Progenitor cell of endocrine pancreas (in vitro differentiated cells): ENCODE measurements around the gene ATPAF1. TPM values are rescaled to one million over a fixed set of nuclear protein-coding genes. Genes with fewer than 3 reads are reported as not detected.
A peak's percentile ranks its signal among the peaks of the same experiment; 100 is the strongest.

Experiments
- DNase-seq: peaks from one replicate; pipeline ENCODE4 v3.0.0; 2021; ENCODE audit warnings: low spot score; ENCODE audit not compliant: unreplicated experiment
- H3K27ac Mint-ChIP-seq: 2 replicates; pipeline ENCODE4 v1.8.0; 2021; ENCODE audit warnings: mild to moderate bottlenecking, moderate library complexity, mixed read lengths
- H3K27me3 Mint-ChIP-seq: 2 replicates; pipeline ENCODE4 v1.8.0; 2021; ENCODE audit warnings: mixed read lengths
- H3K36me3 Mint-ChIP-seq: 2 replicates; pipeline ENCODE4 v1.8.0; 2022; ENCODE audit warnings: mixed read lengths; ENCODE audit not compliant: insufficient read depth
- H3K4me1 Mint-ChIP-seq: 2 replicates; pipeline ENCODE4 v1.8.0; 2021; ENCODE audit warnings: low read depth, mixed read lengths
- H3K4me3 Mint-ChIP-seq: 2 replicates; pipeline ENCODE4 v1.8.0; 2021; ENCODE audit warnings: low read depth, mild to moderate bottlenecking, moderate library complexity, mixed read lengths
- H3K9me3 Mint-ChIP-seq: 2 replicates; pipeline ENCODE4 v1.8.0; 2021; ENCODE audit warnings: low read depth, mixed read lengths
- total RNA-seq: library from RNA; stranded (reverse); gene quantifications from 2 replicates; pipeline ENCODE4 v1.2.1, GENCODE V29; 2021
- TF ChIP-seq, protein P1 (sequence below): fragments of 200-600 bp; sonication (generic); IDR thresholded peaks from one replicate; pipeline ENCODE4 v1.5.0; 2021; ENCODE audit warnings: antibody characterized with exemption, mild to moderate bottlenecking; ENCODE audit not compliant: unreplicated experiment

ATPAF1 gene
- total RNA-seq, 1 donor from 2014 or later = 52.7 TPM

DNA sequence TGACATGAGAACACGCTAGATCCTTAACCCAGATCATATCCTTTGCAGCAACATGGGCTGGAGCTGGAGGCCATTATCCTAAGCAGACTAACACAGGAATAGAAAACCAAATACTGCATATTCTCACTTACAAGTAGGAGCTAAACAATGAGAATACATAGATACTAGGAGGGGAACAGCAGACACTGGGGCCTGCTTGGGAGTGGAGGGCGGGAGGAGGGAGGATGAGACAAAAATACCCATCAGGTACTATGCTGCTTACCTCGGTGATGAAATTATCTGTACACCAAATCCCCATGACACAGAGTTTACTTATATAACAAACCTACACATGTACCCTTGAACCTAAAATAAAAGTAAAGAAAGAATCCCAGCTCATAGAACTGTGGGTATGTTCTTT lies 50.3 kb downstream of the ATPAF1 start:
- TF ChIP-seq, protein P1, sequence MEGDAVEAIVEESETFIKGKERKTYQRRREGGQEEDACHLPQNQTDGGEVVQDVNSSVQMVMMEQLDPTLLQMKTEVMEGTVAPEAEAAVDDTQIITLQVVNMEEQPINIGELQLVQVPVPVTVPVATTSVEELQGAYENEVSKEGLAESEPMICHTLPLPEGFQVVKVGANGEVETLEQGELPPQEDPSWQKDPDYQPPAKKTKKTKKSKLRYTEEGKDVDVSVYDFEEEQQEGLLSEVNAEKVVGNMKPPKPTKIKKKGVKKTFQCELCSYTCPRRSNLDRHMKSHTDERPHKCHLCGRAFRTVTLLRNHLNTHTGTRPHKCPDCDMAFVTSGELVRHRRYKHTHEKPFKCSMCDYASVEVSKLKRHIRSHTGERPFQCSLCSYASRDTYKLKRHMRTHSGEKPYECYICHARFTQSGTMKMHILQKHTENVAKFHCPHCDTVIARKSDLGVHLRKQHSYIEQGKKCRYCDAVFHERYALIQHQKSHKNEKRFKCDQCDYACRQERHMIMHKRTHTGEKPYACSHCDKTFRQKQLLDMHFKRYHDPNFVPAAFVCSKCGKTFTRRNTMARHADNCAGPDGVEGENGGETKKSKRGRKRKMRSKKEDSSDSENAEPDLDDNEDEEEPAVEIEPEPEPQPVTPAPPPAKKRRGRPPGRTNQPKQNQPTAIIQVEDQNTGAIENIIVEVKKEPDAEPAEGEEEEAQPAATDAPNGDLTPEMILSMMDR = no peak
- Mint-ChIP-seq H3K27me3 (peaks cover 16% of the 10 kb centered on the region), H3K4me1 (peaks cover 20% of the 10 kb centered on the region), H3K9me3 (no peaks in the 10 kb centered on the region), H3K36me3 (no peaks in the 10 kb centered on the region), H3K27ac (no peak overlapping the region), H3K4me3 (peak overlapping the region; percentile 84)
- DNase-seq = no peak

DNA sequence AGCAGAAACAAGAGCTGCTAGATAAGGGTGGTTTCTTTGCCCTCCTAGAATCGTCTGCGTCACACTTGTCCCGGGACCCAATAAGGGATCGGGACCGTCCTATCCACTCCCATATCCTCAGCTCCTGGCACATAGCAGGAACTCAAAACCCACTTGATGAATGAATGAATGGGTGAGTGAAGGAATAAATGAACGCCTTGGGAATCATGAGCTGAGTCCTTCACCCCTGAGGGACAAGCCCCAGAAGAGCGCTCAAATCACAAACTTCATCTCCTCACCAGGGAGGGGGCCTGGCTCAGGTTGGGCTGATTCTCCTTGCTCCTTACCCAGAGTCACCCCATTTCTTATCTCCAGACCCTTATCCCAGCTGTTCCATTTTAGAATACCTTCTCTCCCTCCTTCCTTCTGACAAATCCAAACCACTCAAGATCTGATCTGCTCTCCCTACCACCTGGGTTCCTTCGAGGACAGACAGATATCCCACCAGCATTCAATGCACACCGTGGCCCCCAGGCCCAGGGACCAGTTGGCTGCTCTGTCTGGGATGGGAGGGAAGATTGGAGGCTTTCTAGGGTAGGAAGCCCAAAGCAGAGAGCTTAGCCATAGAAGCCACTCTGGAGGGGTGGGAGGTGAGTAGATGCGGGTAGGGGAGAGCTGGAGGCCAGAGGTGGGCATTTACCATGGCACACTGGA lies 50.9 kb downstream of the ATPAF1 start:
- peak overlapping the region; percentile 84 for H3K4me3 Mint-ChIP-seq
- H3K9me3 Mint-ChIP-seq = no peaks in the 10 kb centered on the region
- DNase-seq = no peak
- TF ChIP-seq, protein P1 = no peak
- no peaks in the 10 kb centered on the region for H3K36me3 Mint-ChIP-seq
- H3K4me1 Mint-ChIP-seq = peaks cover 20% of the 10 kb centered on the region
- peaks cover 16% of the 10 kb centered on the region for H3K27me3 Mint-ChIP-seq
- H3K27ac Mint-ChIP-seq = peak overlapping the region; percentile 89

DNA sequence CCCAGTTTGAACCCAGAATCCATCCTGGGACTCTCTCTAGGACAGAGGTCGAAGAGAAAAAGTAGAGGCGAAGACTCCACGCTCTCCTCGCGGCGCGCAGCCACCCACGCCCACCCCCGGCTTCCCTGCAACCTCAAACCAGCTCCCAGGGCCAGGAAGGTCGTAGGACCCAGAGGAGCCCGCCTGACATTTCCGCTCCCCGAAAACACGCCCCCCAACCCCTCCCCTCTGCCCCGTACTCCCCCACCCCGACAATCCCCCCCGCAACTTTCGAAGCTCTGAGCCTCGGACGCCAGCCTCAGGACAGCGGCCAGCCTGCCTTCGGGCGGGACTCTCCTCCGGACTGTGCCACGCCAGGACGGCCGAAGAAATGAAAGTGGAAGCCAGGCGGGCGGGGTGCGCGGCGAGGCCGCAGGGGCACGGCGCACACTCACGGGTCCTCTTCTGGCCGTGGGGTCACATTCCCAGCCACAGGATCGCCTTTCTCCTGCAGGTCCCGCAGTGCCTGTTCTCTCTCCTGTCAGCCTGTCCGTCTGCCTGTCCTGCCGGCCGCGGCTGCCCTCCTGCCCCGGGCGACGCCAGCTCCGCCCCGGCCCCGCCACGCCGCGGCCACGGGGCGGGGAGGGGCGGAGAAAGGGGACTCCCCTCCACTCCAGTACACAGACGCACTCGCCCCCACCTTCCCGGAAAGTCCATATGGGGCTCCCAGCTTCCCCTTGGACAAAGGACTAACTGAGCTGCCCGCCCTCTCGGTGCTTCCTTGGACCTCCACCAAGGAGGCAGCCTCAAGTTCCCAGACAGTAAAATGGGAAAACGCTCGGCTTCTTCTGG lies 51.7 kb downstream of the ATPAF1 start, which contains the start of gene MOB3C:
Gene MOB3C (minus strand): TSS at position 535 of the 831 bp plus-strand sequence. CDS start 3,490 bp downstream, outside the sequence.
- TF ChIP-seq, protein P1 = no peak
- Mint-ChIP-seq H3K27me3 (peaks cover 16% of the 10 kb centered on the region), H3K36me3 (no peaks in the 10 kb centered on the region), H3K27ac (peak within 1 kb of the TSS; percentile 89), H3K4me3 (peak within 1 kb of the TSS; percentile 84), H3K4me1 (peaks cover 20% of the 10 kb centered on the region), H3K9me3 (no peaks in the 10 kb centered on the region)
- DNase-seq = peak; percentile 37

DNA sequence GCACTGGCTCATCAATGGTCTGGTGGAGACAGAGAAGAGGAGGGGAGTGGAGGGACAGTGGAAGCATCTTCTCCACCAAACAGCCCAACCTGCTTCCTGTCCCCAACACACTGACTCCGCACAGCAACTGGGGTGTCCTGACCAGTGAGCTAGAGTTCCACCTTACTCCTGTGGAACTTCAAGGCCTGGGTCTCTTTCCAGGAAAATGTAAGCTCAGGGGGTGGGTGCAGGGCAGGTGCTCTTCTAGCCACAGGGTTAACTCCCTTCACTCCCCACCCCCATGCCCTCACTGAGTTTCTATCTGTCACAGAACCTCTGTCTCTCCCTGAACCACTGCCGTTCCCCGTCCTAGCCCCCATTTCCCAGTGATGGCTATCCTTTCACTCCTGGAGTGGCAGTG lies 52.4 kb downstream of the ATPAF1 start:
- H3K27ac Mint-ChIP-seq = no peak overlapping the region
- H3K9me3 Mint-ChIP-seq = no peaks in the 10 kb centered on the region
- no peaks in the 10 kb centered on the region for H3K36me3 Mint-ChIP-seq
- TF ChIP-seq, protein P1 = no peak
- peaks cover 16% of the 10 kb centered on the region for H3K27me3 Mint-ChIP-seq
- peak overlapping the region; percentile 84 for H3K4me3 Mint-ChIP-seq
- peaks cover 20% of the 10 kb centered on the region for H3K4me1 Mint-ChIP-seq
- no peak for DNase-seq

DNA sequence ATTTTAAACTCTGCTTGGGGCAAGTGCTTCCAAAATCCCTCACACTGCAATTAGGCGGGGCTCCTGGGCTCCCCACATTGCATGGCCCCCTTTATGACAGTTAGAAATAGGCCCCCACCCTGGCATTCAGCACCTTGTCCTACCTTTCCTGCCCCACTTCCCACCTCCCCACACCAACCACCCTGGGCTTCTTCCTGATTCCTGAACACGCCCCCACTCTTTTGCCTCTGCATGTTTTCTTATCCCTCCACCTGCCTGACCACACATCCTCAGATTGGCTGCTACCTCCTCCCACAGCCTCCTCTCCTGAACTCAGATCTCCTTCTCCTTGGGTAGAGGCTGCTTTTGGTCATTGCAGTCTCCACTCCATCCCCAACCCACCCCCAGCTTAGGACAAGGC lies 53.1 kb downstream of the ATPAF1 start:
- peaks cover 16% of the 10 kb centered on the region for H3K27me3 Mint-ChIP-seq
- no peaks in the 10 kb centered on the region for H3K9me3 Mint-ChIP-seq
- H3K36me3 Mint-ChIP-seq = peaks cover 1% of the 10 kb centered on the region
- no peak for DNase-seq
- H3K27ac Mint-ChIP-seq = no peak overlapping the region
- TF ChIP-seq, protein P1 = no peak
- peak overlapping the region; percentile 84 for H3K4me3 Mint-ChIP-seq
- H3K4me1 Mint-ChIP-seq = peaks cover 20% of the 10 kb centered on the region
